Calu3 (cell line): ENCODE measurements around the gene SRPK2. TPM values are rescaled to one million over a fixed set of nuclear protein-coding genes. Genes with fewer than 3 reads are reported as not detected.

Source experiments
- BruUV-seq: library from RNA; stranded (reverse); fragments of 400-500 nt; replicated peaks from 2 replicates; lab custom pipeline; 2021; lab: Mats Ljungman, UMichigan
- CTCF ChIA-PET: fragments of 300-600 bp; sonication (Branson Sonifier 250); formaldehyde crosslinking; loops from one replicate; lab custom pipeline; 2022; ENCODE audit warnings: antibody characterized with exemption; lab: Charles Lee
- DNase-seq: peaks from one replicate; pipeline ENCODE4 v3.0.0; 2022
- H3K27ac Mint-ChIP-seq: one replicate; pipeline ENCODE4 v1.8.0; 2022; ENCODE audit warnings: mixed read lengths; ENCODE audit not compliant: unreplicated experiment
- H3K27me3 Mint-ChIP-seq: one replicate; pipeline ENCODE4 v1.8.0; 2022; ENCODE audit warnings: mixed read lengths; ENCODE audit not compliant: unreplicated experiment
- H3K36me3 Mint-ChIP-seq: one replicate; pipeline ENCODE4 v1.8.0; 2022; ENCODE audit warnings: mild to moderate bottlenecking, moderate library complexity, mixed read lengths; ENCODE audit not compliant: insufficient read depth, unreplicated experiment
- H3K4me1 Mint-ChIP-seq: one replicate; pipeline ENCODE4 v1.8.0; 2022; ENCODE audit warnings: mild to moderate bottlenecking, low read depth, mixed read lengths; ENCODE audit not compliant: unreplicated experiment
- H3K4me3 Mint-ChIP-seq: one replicate; pipeline ENCODE4 v1.8.0; 2022; ENCODE audit warnings: mild to moderate bottlenecking, low read depth, moderate library complexity, mixed read lengths; ENCODE audit not compliant: unreplicated experiment
- H3K9me3 Mint-ChIP-seq: one replicate; pipeline ENCODE4 v1.8.0; 2022; ENCODE audit warnings: low read depth, mixed read lengths; ENCODE audit not compliant: unreplicated experiment
- intact Hi-C: fragments of 100-400 bp; cut with micrococcal nuclease; formaldehyde crosslinking; loops from one replicate; pipeline ENCODE4 v1.10.0; 2022; ENCODE audit not compliant: unreplicated experiment
- total RNA-seq: library from RNA; stranded (reverse); gene quantifications from 2 replicates; pipeline ENCODE4 v1.2.3, GENCODE V29; 2022
- TF ChIP-seq, protein P1 (sequence below): fragments of 200-600 bp; IDR thresholded peaks from one replicate; pipeline ENCODE4 v1.8.0; 2022; ENCODE audit warnings: antibody characterized with exemption; ENCODE audit not compliant: unreplicated experiment

SRPK2 gene
- total RNA-seq, 1 experiment from 2014 or later: 40.2 TPM

DNA sequence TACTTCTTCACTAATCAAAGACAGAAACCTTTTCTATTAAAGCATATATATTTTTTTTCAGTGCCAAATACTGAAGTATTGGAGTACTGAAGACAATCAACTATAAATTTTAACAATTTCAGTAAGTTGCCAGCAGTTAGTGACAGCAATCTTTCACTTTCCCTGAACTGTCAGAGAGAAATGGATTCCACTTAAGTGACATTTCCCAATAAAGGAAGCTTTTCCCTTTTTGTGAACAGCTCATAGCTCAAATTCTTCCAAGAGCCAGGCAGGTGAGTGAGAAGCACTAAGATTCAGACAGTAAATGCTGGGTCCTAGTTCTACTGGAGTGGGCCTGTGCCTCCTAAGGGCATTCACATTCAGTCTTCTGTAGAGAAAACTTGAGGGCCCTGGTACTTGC, 142.0 kb downstream of the SRPK2 start:
- Mint-ChIP-seq H3K27me3 (no peaks in the 10 kb centered on the region), H3K27ac (no peak overlapping the region), H3K9me3 (no peaks in the 10 kb centered on the region), H3K4me3 (no peak overlapping the region), H3K4me1 (peaks cover 4% of the 10 kb centered on the region), H3K36me3 (peaks cover 4% of the 10 kb centered on the region)
- intact Hi-C loops: no loop called here
- no peak for DNase-seq
- TF ChIP-seq, protein P1, sequence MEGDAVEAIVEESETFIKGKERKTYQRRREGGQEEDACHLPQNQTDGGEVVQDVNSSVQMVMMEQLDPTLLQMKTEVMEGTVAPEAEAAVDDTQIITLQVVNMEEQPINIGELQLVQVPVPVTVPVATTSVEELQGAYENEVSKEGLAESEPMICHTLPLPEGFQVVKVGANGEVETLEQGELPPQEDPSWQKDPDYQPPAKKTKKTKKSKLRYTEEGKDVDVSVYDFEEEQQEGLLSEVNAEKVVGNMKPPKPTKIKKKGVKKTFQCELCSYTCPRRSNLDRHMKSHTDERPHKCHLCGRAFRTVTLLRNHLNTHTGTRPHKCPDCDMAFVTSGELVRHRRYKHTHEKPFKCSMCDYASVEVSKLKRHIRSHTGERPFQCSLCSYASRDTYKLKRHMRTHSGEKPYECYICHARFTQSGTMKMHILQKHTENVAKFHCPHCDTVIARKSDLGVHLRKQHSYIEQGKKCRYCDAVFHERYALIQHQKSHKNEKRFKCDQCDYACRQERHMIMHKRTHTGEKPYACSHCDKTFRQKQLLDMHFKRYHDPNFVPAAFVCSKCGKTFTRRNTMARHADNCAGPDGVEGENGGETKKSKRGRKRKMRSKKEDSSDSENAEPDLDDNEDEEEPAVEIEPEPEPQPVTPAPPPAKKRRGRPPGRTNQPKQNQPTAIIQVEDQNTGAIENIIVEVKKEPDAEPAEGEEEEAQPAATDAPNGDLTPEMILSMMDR: no peak
- CTCF ChIA-PET: interaction anchor here (0.7 kb wide), 2 partner anchors 9 to 286 kb away, joined by 3 read pairs; no protein-coding TSS in a partner anchor
- no TSS peak for BruUV-seq

DNA sequence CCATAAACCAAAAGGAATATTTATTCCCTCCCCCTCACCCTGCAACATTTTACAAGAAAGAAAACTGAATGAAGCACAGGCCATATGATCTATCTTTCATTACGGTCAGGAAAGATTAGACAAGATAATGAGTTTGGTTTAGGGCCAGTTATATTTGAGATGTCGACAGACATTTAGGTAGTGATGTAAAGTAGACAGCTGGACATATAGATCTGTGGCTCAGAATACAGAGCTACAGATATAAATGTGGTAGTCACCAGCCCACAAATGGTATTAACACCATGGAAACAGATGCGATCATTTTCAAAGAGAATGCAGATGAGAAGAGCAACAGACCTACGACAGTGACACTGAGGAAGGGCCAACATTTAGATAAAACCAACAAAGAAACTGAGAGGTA, 142.5 kb downstream of the SRPK2 start:
- no peak for DNase-seq
- intact Hi-C loops: no loop called here
- H3K27me3 Mint-ChIP-seq: no peaks in the 10 kb centered on the region
- peaks cover 8% of the 10 kb centered on the region for H3K4me1 Mint-ChIP-seq
- H3K27ac Mint-ChIP-seq: no peak overlapping the region
- H3K9me3 Mint-ChIP-seq: no peaks in the 10 kb centered on the region
- H3K36me3 Mint-ChIP-seq: peaks cover 4% of the 10 kb centered on the region
- CTCF ChIA-PET: interaction anchor here (0.7 kb wide), 2 partner anchors 9 to 286 kb away, joined by 3 read pairs; no protein-coding TSS in a partner anchor
- no peak overlapping the region for H3K4me3 Mint-ChIP-seq
- BruUV-seq: no TSS peak
- TF ChIP-seq, protein P1: no peak

DNA sequence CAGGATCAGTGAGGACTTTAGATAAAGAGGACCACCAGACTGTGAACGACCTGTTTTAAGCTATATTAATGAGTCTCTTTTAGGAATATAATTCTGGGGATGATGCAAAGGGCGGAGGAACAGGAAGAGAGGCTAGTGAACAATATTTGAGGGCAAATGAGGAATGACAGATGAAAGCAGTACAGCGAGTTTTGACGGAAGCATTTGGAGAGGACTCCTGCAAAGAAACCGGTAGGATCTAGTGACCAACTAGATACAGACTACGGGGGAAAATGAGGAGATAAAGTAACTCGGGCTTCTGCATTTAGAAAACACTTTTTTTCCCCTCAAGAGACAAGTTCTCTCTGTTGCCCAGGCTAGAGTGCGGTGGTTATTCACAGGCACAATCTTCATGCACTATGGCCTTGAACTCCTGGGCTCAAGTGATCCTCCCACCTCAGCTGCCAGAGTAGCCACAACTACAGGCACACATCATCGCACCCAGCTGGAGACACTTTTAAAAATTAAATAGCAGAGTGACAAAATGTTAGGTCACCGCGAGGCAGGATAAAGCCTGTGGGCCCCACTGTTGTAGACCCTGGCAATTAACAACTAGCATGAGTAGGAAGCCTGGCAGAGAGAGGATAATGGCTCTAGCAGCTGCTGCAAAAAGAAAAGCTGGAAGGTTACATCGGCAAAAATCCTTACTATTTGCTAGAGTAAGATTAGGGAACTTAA, 143.2 kb downstream of the SRPK2 start:
- no peak for DNase-seq
- TF ChIP-seq, protein P1: no peak
- H3K27ac Mint-ChIP-seq: no peak overlapping the region
- CTCF ChIA-PET: interaction anchor here (0.6 to 0.7 kb wide), 2 partner anchors 9 to 10 kb away, joined by 3 read pairs; no protein-coding TSS in a partner anchor
- H3K4me3 Mint-ChIP-seq: no peak overlapping the region
- intact Hi-C loops: no loop called here
- no peaks in the 10 kb centered on the region for H3K27me3 Mint-ChIP-seq
- no peaks in the 10 kb centered on the region for H3K9me3 Mint-ChIP-seq
- H3K4me1 Mint-ChIP-seq: peaks cover 12% of the 10 kb centered on the region
- BruUV-seq: no TSS peak
- peaks cover 4% of the 10 kb centered on the region for H3K36me3 Mint-ChIP-seq

DNA sequence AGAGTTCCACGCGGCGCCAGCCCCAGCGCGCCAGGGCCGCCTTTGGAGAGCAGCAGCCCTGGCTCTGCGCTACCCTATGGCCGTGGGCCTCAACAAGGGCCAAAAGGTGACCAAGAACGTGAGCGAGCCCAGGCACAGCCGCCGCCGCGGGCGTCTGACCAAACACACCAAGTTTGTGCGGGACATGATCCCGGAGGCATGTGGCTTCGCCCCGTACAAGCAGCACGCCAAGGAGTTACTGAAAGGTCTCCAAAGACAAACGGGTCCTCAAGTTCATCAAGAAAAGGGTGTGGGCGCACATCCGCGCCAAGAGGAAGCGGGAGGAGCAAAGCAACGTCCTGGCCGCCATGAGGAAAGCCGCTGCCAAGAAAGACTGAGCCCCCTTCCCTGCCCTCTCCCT, 144.1 kb downstream of the SRPK2 start:
- no peak for DNase-seq
- intact Hi-C loops: no loop called here
- Mint-ChIP-seq H3K4me3 (no peak overlapping the region), H3K36me3 (peaks cover 4% of the 10 kb centered on the region), H3K4me1 (peaks cover 12% of the 10 kb centered on the region), H3K27ac (no peak overlapping the region), H3K9me3 (no peaks in the 10 kb centered on the region), H3K27me3 (no peaks in the 10 kb centered on the region)
- no TSS peak for BruUV-seq
- CTCF ChIA-PET: interaction anchor here (0.6 to 0.7 kb wide), 2 partner anchors 9 to 10 kb away, joined by 3 read pairs; no protein-coding TSS in a partner anchor
- TF ChIP-seq, protein P1: no peak
